KOPT-K1 (cell line): ENCODE results near the gene RHOJ.

Source experiments
- H3K27ac ChIP-seq: fragments of 200-600 bp; sonication (generic); 2 replicates; pipeline ENCODE4 v1.5.1; 2016; ENCODE audit warnings: antibody characterized with exemption, mild to moderate bottlenecking, low read depth, low read length; ENCODE audit not compliant: poor library complexity, severe bottlenecking
- H3K36me3 ChIP-seq: fragments of 200-600 bp; sonication (generic); 2 replicates; pipeline ENCODE4 v1.5.1; 2017; ENCODE audit warnings: antibody characterized with exemption, mild to moderate bottlenecking, low read length, moderate library complexity; ENCODE audit not compliant: insufficient read depth
- H3K9me3 ChIP-seq: fragments of 200-600 bp; sonication (generic); 2 replicates; pipeline ENCODE4 v1.5.1; 2017; ENCODE audit warnings: antibody characterized with exemption, low read length, mild to moderate bottlenecking; ENCODE audit not compliant: insufficient read depth, poor library complexity, severe bottlenecking

RHOJ gene

GRCh38 chr14:63326840-63327239 is 122.6 kb downstream of the RHOJ start:
- Histone ChIP-seq H3K9me3 (no peaks in the 10 kb centered on the region), H3K27ac (no peak overlapping the region), H3K36me3 (no peaks in the 10 kb centered on the region)

DNA sequence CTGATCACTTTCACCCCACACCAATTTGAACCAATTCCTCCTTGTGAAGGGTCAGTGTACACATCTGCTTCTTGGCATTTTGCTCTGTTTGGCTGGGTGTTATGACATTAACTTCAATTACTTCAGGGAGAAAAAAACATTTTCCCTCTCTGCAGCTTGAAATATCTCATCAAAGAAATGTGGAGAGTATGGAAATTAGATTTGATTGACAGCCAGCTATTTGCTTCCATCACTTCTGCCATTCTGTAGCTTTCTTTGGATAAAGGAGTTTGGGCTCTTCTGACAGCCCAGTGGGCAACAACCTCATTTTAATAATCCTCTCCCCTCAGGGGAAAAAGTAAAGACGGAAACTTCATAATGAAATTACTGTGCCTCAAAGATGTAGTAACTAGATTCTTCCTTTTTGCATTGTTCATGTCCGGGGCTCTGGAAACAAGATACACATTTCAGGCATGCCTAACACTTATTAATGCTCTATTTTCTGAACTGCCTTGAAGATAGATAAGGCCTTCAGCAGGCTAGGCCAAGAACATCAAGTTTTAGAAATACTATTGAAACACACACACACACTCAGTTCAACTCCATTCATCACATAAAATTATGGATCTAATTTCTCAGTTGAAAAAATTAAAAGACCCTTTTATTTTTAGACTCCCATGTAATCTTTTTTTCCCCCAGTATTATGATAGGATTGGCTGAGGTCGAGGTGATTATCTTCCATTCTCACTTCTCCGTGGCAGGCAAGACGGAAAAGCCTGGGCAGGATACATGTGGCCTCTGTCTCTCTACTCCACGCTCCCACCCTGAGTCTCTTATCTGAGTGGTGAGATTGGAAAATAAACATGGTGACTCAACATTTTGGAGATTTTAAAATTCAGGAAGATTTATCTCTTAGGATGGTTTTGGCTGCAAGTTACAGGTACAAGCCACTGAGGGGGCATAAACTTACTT is 124.8 kb downstream of the RHOJ start:
- Histone ChIP-seq H3K27ac (no peak overlapping the region), H3K9me3 (peaks cover 6% of the 10 kb centered on the region), H3K36me3 (no peaks in the 10 kb centered on the region)

GRCh38 chr14:63342371-63342770 is 138.1 kb downstream of the RHOJ start:
- Histone ChIP-seq H3K9me3 (no peaks in the 10 kb centered on the region), H3K27ac (no peak overlapping the region), H3K36me3 (no peaks in the 10 kb centered on the region)
